Neural cell (in vitro differentiated cells): Measurements from ENCODE around the gene TAF8.

ENCODE experiments used
- CTCF ChIP-seq: fragments of 450-650 bp; IDR thresholded peaks from 2 replicates; pipeline ENCODE4 v1.5.1; 2014; ENCODE audit warnings: antibody characterized with exemption, mild to moderate bottlenecking, moderate library complexity; ENCODE audit not compliant: poor library complexity, severe bottlenecking
- EZH2 ChIP-seq: fragments of 200-600, 300-800 bp; shearing (Covaris generic), sonication (generic); IDR thresholded peaks from 2 replicates; pipeline ENCODE4 v1.6.1; 2014; ENCODE audit warnings: antibody characterized with exemption, low read length, borderline replicate concordance, mild to moderate bottlenecking; ENCODE audit not compliant: insufficient read depth, poor library complexity, severe bottlenecking
- POLR2AphosphoS5 ChIP-seq: IDR thresholded peaks from 2 replicates; pipeline ENCODE4 v1.6.1; 2012
- RAD21 ChIP-seq: fragments of 450-650 bp; conservative IDR thresholded peaks from 2 replicates; pipeline ENCODE4 v1.6.1; 2014; ENCODE audit warnings: antibody characterized with exemption, mild to moderate bottlenecking, moderate library complexity
- REST ChIP-seq: IDR thresholded peaks from 2 replicates; pipeline ENCODE4 v1.6.1; 2012; ENCODE audit warnings: borderline replicate concordance

GRCh38 chr6:42117843-42118161, 67.5 kb downstream of the TAF8 start:
- TF ChIP-seq CTCF (no peak), EZH2 (no peak), REST (no peak), POLR2AphosphoS5 (no peak), RAD21 (no peak)
